HG03159 (cell line): ENCODE data around the gene AKAP1.

Source experiments
- ATAC-seq: cut with Tn5 transposase; IDR thresholded peaks from one replicate; pipeline ENCODE4 v1.9.1; 2021; ENCODE audit warnings: mild to moderate bottlenecking, moderate library complexity; ENCODE audit not compliant: unreplicated experiment

The AKAP1 gene

GRCh38 chr17:57160624-57161023 lies 75.6 kb downstream of the AKAP1 start:
- ATAC-seq: no peak

DNA sequence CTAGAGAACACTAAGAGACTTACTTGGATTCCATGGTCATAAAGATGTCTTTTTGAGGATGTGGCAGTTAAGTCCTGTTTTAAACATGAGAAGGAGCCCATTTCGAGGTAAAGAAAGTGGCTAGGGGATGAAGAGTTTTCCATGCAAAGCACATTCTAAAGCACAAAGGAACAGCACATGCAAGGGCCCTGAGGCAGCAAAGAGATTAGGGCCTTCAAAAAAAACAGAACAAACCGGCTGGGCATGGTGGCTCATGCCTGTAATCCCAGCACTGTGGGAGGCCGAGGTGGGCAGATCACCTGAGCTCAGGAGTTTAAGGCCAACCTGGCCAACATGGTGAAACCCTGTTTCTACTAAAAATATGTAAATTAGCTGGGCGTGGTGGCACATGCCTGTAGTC lies 79.8 kb downstream of the AKAP1 start:
- ATAC-seq: no peak

DNA sequence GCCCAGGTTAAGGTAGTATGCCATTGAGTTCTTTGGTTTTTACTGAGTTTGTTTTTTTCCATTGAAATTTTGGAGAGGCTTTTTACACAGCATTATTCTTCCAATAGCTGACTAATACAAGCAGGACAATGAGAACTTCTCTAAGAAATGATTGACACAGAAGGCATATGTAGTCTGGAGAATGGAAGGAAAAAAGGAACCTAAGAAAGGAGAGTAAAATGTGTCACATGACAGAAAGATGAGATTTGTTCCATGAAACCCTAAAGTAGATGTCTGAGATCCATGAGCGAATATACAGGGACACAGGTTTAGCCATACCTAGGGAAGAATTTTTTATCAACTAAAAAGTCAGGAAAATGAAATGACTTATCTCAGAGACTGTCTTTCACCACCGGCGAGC lies 80.7 kb downstream of the AKAP1 start:
- ATAC-seq: no peak

- no peak for ATAC-seq
Measured at GRCh38 chr17:57166803-57167202, 81.8 kb downstream of the AKAP1 start.

GRCh38 chr17:57168695-57169094 lies 83.6 kb downstream of the AKAP1 start:
- no peak for ATAC-seq

DNA sequence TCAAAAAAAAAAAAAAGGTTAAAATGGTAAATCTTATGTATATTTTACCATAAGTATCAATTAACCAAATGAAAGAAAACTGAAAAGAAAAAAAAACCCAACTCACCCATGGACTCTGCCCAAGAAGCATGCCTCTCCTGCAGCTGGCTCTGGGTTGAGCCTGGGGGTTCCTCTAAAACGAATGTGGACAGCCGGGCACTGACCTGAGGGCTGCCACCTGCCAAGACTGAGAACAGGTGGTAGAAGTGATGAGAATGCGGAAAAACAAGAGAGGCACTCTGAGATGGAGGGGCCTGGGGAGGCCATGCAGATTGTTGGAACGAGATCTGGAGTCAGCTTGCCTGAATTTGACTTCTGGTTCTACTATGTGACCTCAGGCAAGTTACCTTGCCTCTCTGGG lies 85.8 kb downstream of the AKAP1 start:
- no peak for ATAC-seq
